SK-N-SH treated with all-trans-retinoic acid at 6 μM for 48 hours (cell line): Measurements from ENCODE around the gene SLC43A3.

ENCODE experiments used
- ATAC-seq: fragments of 200-7000 bp; cut with Tn5 transposase; 3 replicates; pipeline ENCODE4 v1.9.1; 2020; ENCODE audit warnings: mild to moderate bottlenecking, moderate library complexity
- ARNTL ChIP-seq: fragments of 450-650 bp; formaldehyde crosslinking; IDR thresholded peaks from 2 replicates; pipeline ENCODE4 v1.5.0; 2020; ENCODE audit warnings: low read depth, mild to moderate bottlenecking, moderate library complexity, borderline replicate concordance
- BACH2 ChIP-seq: fragments of 250-450 bp; sonication (Bioruptor Pico); IDR thresholded peaks from 2 replicates; pipeline ENCODE4 v1.9.0; 2021; ENCODE audit warnings: mild to moderate bottlenecking, borderline replicate concordance
- CREB5 ChIP-seq: fragments of 250-450 bp; sonication (Bioruptor Pico); IDR thresholded peaks from 2 replicates; pipeline ENCODE4 v1.5.1; 2020; ENCODE audit warnings: low read depth, mild to moderate bottlenecking, moderate library complexity
- CSDC2 ChIP-seq: fragments of 250-450 bp; sonication (Bioruptor Pico); IDR thresholded peaks from 2 replicates; pipeline ENCODE4 v1.5.0; 2020; ENCODE audit warnings: mild to moderate bottlenecking, moderate library complexity
- CSRNP3 ChIP-seq: fragments of 250-450 bp; sonication (Bioruptor Pico); IDR thresholded peaks from 2 replicates; pipeline ENCODE4 v1.5.1; 2021; ENCODE audit warnings: mild to moderate bottlenecking, moderate library complexity
- ESRRG ChIP-seq: fragments of 250-450 bp; sonication (Bioruptor Pico); IDR thresholded peaks from 2 replicates; pipeline ENCODE4 v1.6.1; 2021; ENCODE audit warnings: mild to moderate bottlenecking
- ISL1 ChIP-seq: fragments of 250-450 bp; sonication (Bioruptor Pico); IDR thresholded peaks from 2 replicates; pipeline ENCODE4 v2.1.2; 2022; ENCODE audit warnings: mild to moderate bottlenecking, moderate library complexity
- OSR1 ChIP-seq: fragments of 250-450 bp; sonication (Bioruptor Pico); IDR thresholded peaks from 2 replicates; pipeline ENCODE4 v1.8.0; 2022; ENCODE audit warnings: moderate library complexity, mild to moderate bottlenecking, inconsistent platforms
- PATZ1 ChIP-seq: fragments of 250-450 bp; sonication (Bioruptor Pico); IDR thresholded peaks from 2 replicates; pipeline ENCODE4 v1.8.0; 2020; ENCODE audit warnings: mild to moderate bottlenecking, moderate library complexity, borderline replicate concordance
- RARB ChIP-seq: fragments of 250-450 bp; sonication (Bioruptor Pico); IDR thresholded peaks from 2 replicates; pipeline ENCODE4 v1.8.0; 2021; ENCODE audit warnings: mild to moderate bottlenecking, moderate library complexity
- TCF4 ChIP-seq: fragments of 250-450 bp; sonication (Bioruptor Pico); IDR thresholded peaks from 2 replicates; pipeline ENCODE4 v1.8.0; 2021; ENCODE audit warnings: mild to moderate bottlenecking, moderate library complexity, borderline replicate concordance
- TOX ChIP-seq: fragments of 250-450 bp; sonication (Bioruptor Pico); IDR thresholded peaks from 2 replicates; pipeline ENCODE4 v1.8.0; 2021; ENCODE audit warnings: mild to moderate bottlenecking, moderate library complexity, borderline replicate concordance
- TSHZ2 ChIP-seq: fragments of 250-450 bp; sonication (Bioruptor Pico); IDR thresholded peaks from 2 replicates; pipeline ENCODE4 v1.5.0; 2020; ENCODE audit warnings: mild to moderate bottlenecking, moderate library complexity
- ZC3H10 ChIP-seq: fragments of 250-450 bp; sonication (Bioruptor Pico); IDR thresholded peaks from 2 replicates; pipeline ENCODE4 v1.5.1; 2021; ENCODE audit warnings: mild to moderate bottlenecking, moderate library complexity
- ZFP3 ChIP-seq: fragments of 250-450 bp; sonication (Bioruptor Pico); IDR thresholded peaks from 2 replicates; pipeline ENCODE4 v1.5.0; 2020; ENCODE audit warnings: mild to moderate bottlenecking, moderate library complexity
- ZNF565 ChIP-seq: fragments of 450-650 bp; formaldehyde crosslinking; conservative IDR thresholded peaks from 2 replicates; pipeline ENCODE4 v1.5.0; 2020; ENCODE audit warnings: low read depth, mild to moderate bottlenecking, moderate library complexity
- ZNF8 ChIP-seq: fragments of 450-650 bp; formaldehyde crosslinking; IDR thresholded peaks from 2 replicates; pipeline ENCODE4 v1.5.0; 2020; ENCODE audit warnings: mild to moderate bottlenecking, moderate library complexity

The SLC43A3 gene

GRCh38 chr11:57360991-57361390 lies 65.9 kb downstream of the SLC43A3 start:
- ATAC-seq, result no peak
- TF ChIP-seq CSDC2 (CRISPR knock-in tag), result no peak
- TF ChIP-seq TCF4 (CRISPR knock-in tag), result no peak
- TF ChIP-seq CSRNP3, result no peak
- TF ChIP-seq ZFP3, result no peak
- TF ChIP-seq RARB, result no peak
- TF ChIP-seq, all 23 proteins: peak for 0

GRCh38 chr11:57359896-57360690 lies 66.8 kb downstream of the SLC43A3 start:
- TF ChIP-seq ISL1, result no peak
- ATAC-seq, result no peak

GRCh38 chr11:57359396-57359795 lies 67.5 kb downstream of the SLC43A3 start:
- ATAC-seq, result no peak
- TF ChIP-seq PATZ1 (CRISPR knock-in tag), result no peak

GRCh38 chr11:57358991-57359390 lies 67.9 kb downstream of the SLC43A3 start:
- TF ChIP-seq CREB5 (CRISPR knock-in tag) (no peak), ZNF565 (CRISPR knock-in tag) (no peak), BACH2 (CRISPR knock-in tag) (no peak), TCF4 (CRISPR knock-in tag) (no peak), TOX (CRISPR knock-in tag) (no peak), RARB (no peak), ESRRG (CRISPR knock-in tag) (no peak), ARNTL (CRISPR knock-in tag) (no peak), OSR1 (CRISPR knock-in tag) (no peak), ZFP3 (no peak), ZC3H10 (CRISPR knock-in tag) (no peak), TSHZ2 (CRISPR knock-in tag) (no peak)
- no peak for ATAC-seq

GRCh38 chr11:57358543-57358961 lies 68.4 kb downstream of the SLC43A3 start:
- ATAC-seq, result no peak
- TF ChIP-seq CREB5 (CRISPR knock-in tag) (no peak), ZNF8 (CRISPR knock-in tag) (no peak), PATZ1 (CRISPR knock-in tag) (no peak), TOX (CRISPR knock-in tag) (no peak)
